HG03457 (cell line): ENCODE results near the gene FSTL5.

Experiments
- ATAC-seq: cut with Tn5 transposase; IDR thresholded peaks from one replicate; pipeline ENCODE4 v1.9.1; 2021; ENCODE audit warnings: moderate number of reproducible peaks; ENCODE audit not compliant: unreplicated experiment

FSTL5 gene

GRCh38 chr4:161345741-161346140 lies 818.1 kb downstream of the FSTL5 start:
- ATAC-seq = no peak

- no peak for ATAC-seq
Measured at GRCh38 chr4:161343569-161343950, 820.2 kb downstream of the FSTL5 start.

DNA sequence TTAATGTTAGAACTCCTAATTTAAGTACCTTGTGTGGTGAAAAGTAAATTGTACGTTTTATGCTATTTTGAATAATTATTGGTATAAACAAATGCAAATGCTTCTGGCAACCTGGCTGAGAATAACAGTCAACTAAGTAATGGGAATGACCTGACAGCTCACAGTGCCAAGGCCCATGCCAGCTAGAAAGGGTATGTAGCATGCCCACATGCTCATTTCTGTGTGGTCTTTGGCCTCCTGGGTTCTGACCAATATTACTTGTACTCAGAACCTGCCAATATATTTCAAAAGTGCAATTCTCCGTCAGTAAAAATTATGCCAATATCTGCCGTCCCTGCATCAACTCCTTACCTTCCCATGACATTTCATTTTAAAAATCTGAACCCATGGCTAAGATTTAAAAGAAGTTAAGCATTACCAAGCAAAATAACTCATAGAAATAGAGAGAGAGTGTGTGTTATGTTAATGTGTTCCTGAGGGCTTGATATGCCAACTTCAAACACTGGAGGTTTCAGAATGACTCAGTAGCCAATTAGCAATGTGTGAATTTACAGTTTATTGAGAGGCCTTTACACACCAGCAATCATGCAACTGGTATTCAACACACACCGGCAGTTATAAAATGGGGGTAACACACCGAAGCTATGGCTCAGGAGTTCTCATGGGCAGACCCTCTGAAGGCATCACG lies 820.8 kb downstream of the FSTL5 start:
- ATAC-seq = no peak

DNA sequence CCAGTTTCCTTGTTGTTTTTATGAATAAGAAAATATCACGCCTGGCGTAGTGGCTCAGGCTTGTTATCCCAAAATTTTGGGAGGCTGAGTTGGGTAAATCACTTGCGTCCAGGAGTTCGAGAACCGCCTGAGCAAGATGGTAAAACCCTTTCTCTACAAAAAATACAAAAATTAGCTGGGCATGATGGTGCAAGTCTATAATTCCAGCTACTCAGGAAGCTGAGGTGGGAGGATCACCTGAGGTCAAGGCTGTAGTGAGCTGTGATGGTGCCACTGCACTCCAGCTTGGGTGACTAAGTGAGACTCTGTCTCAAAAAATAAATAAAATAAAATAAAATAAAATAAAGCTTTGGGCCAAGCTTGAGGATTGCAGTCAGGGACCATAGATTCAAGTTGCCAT lies 827.2 kb downstream of the FSTL5 start:
- ATAC-seq = no peak

- no peak for ATAC-seq
Measured at GRCh38 chr4:161336016-161336530, 827.7 kb downstream of the FSTL5 start.
